ENCODE data around the gene NDUFB3.
"Not testable (repeated sequence)": the region's sequence is repeated elsewhere in the genome, so short reads cannot be mapped to it uniquely, and the experiment has no call there.

The NDUFB3 gene

DNA sequence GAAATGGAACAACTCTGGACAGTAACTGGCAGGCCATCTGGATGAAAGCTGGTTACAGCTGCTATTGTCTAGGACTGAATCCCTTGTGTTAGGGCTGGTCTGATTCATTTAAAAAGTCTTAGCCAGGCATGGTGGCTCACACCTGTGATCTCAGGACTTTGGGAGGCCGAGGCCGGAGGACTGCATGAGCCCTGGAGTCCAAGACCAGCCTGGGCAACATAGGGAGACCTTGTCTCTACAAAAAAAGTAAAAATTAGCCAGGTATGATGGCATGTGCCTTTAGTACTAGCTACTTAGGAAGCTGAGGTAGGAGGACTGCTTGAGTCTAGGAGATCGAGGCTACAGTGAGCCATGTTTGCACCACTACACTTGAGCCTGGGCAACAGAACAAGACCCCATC is 28.7 kb downstream of the NDUFB3 start:
- no peak for DNase-seq

DNA sequence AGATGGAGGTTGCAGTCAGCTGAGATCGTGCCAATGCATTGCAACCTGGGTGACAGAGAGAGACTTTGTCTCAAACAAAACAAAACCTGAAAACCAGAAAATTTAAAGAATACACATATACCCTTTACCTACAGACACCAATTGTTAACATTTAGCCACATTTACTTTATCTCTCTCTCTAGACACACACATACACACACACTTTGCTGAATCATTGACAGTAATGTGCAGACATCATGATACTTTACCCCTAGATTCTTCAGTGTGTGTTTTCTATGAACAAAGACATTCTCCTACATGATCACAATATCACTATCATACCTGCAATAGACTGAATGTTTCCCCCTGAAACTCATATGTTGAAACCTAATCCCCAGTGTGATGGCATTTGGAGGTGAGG is 34.0 kb downstream of the NDUFB3 start:
- DNase-seq, result no peak

DNA sequence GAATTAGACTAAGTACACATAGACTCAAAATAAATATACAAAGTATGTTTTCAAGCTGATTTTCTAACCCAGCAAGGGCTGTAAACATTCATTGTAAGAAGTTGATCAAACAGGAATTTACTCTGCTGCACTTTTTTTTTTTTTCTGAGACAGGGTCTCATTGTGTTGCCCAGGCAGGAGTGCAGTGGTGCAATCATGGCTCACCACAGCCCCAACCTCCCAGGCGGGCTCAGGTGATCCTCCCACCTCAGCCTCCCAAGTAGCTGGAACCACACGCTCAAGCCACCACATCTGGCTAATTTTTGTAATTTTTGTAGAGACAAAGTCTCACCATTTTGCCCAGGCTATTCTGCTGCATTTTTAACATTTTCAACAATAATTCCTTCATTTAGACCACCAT is 35.8 kb downstream of the NDUFB3 start:
- no peak for DNase-seq

DNA sequence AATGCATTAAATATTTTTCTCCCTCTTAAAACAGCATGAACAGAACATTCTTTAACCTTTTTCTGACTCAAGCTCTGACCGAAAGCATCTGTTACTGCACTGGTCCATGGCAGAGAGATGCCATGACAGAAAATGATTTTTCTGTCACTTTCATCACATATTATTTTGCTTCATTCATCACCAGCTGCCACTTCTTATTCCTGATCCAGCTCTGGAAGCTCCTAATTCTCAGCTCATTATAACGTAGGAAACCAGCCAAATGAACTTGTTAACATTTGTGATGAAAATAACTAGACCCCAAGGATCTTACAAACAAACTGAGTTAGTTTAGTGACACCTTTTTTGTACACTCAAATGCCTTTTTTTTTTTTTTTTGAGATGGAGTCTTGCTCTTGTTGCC is 36.5 kb downstream of the NDUFB3 start:
- no peak for DNase-seq

DNA sequence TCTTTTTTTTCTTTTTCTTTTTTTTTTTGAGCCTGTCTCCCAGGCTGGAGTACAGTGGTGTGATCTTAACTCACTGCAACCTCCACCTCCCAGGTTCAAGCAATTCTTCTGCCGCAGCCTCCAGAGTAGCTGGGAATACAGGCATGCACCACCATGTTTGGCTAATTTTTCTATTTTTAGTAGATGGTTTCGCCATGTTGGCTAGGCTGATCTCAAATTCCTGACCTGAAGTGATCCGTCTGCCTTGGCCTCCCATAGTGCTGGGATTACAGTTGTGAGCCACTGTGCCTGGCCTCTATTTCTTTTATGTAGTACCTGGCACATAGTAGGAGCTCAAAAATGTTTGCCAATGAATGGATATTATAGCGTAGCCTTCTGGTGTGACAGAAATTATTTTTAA is 37.4 kb downstream of the NDUFB3 start:
- no peak for DNase-seq

DNA sequence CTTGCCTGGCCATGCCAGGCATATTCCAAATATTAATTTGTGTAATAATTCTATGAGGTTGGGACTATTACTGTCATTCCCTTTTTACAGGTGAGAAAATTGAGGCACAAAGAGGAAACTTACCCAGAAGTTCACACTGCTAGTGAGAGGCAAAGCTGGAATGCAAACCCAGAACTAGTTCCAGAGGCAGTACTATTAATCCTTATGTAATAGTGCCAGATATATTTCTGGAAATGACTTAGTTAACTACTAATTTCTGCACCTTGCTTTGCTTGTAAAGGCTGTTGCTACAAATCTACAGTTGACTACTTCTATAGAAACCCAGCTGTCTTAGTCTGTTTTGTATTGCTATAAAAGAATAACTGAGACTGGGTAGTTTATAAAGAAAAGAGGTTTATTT is 38.8 kb downstream of the NDUFB3 start:
- no peak for DNase-seq

DNA sequence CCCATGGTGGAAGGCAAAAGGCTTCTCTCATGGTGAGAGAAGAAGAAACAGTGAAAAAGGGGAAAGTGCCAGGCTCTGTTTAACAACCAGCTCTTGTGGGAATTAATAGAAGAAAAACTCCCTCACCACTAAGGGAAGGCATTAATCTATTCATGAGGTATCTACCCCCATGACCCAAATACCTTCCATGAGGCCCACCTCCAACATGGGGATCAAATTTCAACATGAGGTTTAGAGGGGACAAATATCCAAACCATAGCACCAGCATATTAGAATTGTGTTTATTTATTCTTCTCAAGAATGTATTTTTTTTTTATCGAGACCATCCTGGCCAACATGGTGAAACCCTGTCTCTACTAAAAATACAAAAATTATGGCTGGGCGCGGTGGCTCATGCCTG is 39.3 kb downstream of the NDUFB3 start:
- DNase-seq, result no peak

DNA sequence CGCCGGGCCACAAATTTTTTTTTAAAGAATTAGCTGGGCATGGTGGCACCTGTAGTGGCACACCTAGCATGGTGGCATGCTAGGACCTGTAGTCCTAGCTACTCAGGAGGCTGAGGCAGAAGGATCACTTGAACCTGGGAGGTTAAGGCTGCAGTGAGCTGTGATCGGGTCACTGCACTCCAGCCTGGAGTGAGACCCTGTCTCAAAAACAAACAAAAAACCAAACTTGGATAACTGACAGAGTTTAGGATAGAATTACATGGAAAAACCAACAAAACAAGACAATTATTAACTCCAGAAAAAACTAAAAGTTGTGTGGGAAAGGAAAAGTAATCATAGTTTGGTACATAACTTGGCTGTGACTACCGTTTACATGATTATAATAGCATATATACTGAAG is 42.5 kb downstream of the NDUFB3 start:
- no peak for DNase-seq

DNA sequence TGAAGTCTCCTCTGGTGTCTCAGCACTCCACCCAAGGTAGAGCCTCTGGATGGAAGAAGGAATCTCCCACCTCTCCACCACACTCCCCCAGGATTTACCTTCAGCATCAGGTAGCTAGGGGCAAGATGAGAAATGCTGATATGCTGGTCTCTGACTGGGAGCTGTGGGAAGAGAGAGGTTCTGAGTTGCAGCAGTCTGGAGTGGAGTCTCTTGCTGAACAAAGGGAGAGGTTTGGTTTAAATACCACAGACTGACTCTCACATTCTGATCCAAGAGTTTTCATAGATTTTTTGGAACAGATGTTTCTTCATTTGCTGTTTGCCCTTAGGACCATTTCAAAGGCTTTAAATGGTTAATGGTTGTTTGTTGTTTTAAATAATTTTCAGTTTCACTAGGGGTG is 43.0 kb downstream of the NDUFB3 start:
- DNase-seq, result no peak

DNA sequence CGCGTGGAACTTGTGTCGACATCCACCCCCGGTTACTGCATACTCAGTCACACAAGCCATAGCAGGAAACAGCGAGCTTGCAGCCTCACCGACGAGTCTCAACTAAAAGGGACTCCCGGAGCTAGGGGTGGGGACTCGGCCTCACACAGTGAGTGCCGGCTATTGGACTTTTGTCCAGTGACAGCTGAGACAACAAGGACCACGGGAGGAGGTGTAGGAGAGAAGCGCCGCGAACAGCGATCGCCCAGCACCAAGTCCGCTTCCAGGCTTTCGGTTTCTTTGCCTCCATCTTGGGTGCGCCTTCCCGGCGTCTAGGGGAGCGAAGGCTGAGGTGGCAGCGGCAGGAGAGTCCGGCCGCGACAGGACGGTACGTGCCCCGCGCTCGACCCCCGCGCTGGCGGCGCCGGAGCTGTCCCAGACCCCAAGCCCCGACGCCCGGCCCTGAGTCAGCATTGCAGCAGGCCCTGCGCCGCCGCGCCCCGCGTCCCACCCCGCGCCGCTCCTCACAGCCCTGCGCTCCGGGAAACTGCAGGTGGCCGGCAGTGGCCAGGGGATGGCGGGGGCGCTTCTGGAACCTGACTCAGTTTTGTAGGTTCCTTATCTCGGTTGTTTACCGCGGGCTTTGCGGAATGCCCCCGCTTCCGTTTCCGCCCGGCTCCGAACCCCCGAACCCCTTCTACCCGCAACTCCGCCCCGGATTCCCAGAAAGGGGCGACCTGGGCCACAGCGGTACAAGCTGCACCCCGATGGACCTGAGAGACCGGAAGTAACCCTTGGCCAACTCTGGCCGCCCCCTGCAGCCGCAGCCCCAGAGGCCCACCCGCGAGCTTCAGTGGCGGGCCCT is 44.5 kb downstream of the NDUFB3 start, which contains the start of gene CFLAR:
TSS of gene CFLAR (plus strand) at position 50 of the 844 bp plus-strand sequence. CDS start 13,702 bp downstream, outside the sequence.
- DNase-seq, result peak; percentile 85

DNA sequence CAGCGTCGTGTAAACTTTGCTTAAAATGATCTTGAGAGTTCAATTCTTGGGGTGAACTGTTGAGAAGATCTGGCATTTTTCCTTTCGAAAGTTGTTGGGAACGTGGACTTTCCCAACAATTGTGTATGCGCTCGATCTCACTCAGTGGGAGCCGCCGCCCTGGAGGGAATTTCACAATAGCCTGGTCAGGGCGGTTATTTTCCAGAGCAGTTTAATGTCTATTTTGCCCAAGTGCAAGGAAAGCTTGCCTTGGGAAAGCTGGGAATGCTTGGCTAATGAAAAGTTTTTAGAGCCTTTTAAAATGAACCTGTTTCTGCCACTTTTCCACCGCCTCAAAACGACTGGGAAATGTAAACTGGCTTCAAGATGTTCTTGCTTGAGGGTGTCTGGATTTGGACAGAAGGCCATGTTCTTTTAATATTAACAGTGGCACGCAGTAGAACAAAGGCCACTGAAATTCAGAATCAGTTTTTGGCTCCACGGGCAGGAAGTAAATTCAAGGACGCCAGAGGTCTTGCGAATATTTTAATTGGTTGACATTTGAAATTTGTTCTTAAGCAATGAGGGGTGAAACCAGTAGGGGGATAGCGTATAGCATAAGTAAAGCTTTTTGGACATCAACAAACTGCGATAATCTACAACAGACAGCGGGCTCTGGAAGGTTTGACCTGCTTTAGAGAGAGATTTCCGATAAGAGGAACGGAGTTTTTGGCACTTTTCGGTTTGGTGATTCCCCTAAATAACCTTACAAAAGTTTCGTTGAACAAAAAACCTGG is 45.3 kb downstream of the NDUFB3 start:
- DNase-seq, result peak; percentile 48

DNA sequence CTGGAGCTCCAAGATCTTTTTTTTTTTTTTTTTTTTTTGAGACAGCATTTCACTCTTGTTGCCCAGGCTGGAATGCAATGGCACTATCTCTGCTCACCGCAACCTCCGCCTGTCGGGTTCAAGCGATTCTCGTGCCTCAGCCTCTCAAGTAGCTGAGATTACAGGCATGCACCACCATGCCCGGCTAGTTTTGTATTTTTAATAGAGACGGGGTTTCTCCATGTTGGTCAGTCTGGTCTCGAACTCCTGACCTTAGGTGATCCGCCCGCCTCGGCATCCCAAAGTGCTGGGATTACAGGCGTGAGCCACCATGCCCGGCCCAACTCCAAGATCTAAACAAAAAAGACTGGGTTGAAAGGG is 45.9 kb downstream of the NDUFB3 start:
- not testable (repeated sequence) for DNase-seq

DNA sequence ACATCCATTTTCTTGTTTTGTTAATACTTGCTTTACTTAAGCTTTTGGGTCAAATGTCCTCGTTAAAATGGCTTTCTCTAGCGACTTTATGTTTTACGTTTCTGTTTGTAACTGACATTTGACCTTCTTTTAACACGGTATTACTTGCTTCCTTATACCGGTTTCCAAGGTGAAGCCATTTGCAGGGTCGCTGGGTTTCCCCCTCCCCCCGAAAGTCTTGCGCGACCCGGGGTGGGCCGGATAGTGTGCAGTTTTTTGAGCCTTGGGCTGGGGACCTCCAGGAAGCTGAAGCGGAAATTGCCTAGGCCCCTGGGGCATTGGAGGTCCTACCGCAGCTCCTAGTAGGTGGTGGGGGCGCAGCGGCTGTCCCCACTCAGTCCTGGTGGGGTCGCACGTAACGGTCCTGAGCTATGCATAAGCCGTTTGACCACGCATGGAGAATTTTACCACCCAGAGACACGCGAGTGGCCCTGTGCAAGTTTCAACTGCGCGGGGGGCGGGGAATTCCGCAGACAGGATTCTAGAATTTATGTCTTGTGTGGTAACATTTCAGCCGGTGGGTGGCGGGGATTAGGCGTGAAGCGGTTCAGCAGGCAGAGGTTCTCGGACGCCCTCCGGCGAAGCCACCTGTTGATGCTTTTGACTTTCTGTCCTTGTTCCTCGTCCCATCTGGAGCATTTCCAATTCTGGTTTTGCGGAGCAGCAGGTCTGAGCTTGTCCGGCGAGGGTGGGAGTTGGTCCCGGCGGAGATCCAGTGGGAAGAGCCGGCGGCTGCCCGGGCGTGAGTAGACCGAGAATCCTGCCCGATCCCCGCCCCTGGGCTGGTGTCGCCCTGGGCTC is 46.5 kb downstream of the NDUFB3 start:
- DNase-seq, result peak; percentile 81

DNA sequence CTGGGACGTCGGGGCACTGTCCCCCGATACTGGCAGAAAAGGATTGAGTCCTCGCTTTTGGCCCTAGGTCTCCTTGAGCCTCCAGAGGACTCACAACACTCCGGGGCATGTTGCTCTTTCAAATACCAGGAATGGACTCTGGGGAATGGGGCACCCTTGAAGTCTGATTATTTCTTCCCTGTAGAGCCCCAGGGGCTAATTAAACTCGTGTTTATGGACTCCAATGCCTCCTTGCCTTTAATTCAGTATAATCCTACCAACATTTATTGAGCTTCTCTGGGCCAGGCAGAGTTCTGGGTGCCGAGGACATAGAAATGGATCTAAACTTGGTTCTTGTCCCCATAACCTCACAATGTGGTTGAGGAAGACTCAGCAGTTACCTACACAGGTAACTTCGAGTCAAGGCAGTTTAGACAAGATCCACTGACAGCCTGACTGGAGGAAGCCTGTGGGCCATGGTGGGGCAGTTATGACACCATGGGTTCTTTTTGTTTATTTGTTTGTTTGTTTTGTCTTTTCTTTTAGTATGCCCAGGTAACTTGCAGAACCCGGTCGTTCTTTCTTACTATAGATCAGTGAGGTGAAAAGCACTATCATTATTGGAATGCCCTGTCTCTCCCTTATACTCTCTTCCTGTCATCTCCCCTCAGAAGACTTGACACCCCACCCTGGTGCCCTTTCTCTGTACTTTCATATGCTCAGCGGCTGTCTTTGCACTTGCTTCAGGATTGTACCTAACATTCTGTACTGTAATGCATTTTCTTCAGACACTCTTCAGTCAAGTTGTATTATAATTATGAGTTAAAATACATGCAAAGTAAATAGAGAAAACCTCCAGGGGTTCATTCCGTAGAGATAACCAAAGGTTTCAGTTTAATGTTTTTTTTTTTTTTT is 47.4 kb downstream of the NDUFB3 start:
- DNase-seq, result peak; percentile 71

DNA sequence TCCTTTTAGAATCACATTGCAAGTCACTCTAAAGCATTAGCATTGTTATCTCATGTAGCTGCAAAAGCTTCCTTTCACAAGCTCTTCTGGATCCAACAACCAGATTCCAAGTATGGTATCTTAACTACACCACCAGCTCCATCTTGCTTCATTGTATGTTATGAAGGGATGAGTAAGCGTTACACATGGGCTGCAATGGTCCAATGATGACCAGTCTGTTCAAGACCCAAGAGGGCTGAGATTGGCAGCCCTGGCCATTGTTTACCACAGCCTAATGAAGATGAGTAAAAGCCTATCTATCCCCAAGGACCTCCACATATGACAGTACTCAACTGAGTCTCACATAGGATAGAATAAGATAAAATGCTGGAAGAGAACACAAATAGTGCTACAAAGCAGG is 50.5 kb downstream of the NDUFB3 start:
- DNase-seq, result no peak

DNA sequence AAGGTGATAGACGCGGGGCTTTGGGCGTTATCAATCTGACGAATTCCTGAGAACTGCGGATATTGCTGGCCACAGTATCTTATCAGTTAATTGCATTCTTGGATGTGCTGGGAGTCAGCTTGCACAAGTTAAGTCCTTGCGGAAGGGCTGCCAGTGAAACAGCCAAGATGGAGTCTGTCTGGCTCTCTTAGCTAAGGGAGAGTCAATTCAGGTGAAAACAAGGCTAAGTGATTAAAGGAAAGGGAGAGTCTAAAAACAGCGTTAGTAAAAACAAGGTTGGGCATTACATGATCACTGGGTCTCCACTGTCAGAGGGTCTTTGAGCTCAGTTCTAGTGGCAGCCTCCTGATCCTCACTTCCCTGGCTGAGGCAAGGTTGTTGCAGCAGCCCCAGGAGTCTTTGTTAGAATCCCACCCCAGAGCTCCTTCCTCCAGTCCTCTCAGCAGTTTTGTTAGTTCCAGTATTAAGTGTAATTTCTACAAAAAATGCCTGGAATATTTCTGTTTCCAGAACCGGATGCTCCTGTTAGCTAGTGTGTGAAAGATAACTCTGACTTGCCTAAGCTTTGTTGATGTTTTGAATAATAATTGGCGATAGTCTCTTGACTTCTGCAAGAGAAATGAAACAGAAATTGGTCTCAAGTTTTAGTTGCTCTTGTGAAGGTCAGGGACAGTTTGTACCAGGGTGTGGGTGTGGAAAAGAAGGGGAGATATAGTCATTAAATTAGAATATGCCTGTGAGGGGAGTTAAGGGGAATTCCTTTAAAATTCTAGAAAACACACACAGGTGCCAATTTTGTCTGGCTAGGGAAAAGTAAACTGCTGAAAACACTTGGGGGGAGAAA is 54.7 kb downstream of the NDUFB3 start:
- no peak for DNase-seq

DNA sequence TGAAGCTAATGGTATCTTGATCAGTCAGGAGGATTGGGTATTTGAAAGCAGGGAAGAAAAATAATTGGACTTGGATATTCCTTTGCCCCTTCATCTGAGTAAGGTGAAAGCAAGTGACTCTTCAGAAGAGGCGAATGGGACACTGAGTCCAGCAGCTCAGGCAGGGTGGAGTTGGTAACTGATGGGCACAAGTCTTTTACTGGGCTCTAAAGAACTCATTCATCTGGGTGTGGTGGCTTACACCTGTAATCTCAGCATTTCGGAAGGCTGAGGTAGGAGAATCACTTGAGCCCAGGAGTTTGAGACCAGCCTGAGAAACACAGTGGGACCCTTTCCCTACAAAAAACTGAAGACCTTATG is 55.3 kb downstream of the NDUFB3 start:
- no peak for DNase-seq

DNA sequence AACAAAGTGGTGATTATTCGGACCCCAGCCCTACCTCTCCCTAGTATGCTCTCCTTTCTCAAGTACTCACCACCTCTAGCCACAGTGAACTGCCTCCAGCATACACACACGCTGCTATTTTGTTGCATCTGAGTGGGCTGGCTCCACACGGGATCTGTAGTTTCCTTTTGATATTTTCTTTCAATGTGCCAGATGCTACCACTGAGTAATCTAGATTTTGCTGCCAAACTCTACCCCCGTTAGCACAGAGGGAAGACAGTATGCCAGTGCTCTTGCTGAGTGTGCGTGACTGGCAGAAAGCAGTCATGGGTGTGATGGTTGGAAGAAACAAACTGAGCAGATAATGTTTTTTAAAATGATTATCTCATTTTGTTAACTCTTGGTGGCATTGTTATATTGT is 55.8 kb downstream of the NDUFB3 start:
- DNase-seq, result no peak

DNA sequence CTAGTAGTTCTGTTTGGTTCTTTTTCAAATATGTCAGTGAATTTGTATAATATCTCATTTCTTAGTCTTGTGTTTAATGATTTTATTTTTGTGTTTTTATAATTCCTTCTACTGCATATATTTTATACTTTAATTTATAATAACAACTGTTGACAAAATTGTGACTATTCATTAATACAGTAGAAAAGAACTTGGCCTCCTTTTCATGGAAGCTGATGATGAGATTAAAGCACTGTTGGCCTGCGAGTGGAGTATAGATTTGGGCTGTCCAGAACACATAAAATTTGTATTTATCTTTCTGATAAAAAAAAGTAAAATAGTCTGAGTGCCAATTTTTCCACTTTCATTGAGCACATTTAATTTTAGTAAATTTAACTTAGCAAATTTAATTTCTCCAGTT is 56.2 kb downstream of the NDUFB3 start:
- DNase-seq, result no peak

DNA sequence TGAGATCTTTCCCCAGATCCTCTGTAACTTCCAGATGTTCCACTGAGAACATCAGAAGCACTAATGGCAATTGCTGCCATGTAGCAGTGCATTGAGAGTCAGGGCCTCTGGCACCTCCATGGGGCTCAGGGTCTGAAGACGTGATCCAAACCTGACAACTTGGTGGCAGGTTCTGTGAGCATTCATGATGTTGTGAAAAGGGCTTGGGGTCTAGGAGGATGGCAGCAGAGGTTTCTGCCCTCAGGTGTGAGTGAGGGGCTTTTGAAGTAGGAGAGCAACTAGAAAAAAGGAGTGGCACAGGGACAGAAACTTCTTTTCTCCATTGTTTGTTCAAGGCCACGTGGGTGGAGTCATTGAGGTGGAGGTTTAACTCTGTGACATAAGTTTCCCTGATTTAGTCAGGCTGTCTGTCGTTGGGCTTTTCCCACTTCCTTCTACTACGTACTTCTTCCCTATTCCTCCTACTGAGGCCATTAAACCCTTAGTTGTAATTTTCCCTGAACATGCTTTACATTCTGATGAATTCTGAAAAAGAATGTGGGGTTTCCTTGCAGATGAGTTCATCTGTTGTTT is 57.2 kb downstream of the NDUFB3 start:
- DNase-seq, result no peak
